Measurements from ENCODE around the gene GNB3.

The GNB3 gene

GRCh38 chr12:6840761-6841515 is at the start of gene GNB3:
GNB3 (plus strand) TSS chr12:6840925; CDS start chr12:6841288, 363 bp downstream.
- no peak for DNase-seq (ENCODE audit: low spot score)

GRCh38 chr12:6791931-6792520 is 48.7 kb upstream of the GNB3 start:
- DNase-seq (ENCODE audit: low spot score), result no peak

GRCh38 chr12:6792522-6793201 is 48.1 kb upstream of the GNB3 start:
- peak; percentile 43 for DNase-seq (ENCODE audit: low spot score)

GRCh38 chr12:6795088-6795487 is 45.6 kb upstream of the GNB3 start:
- DNase-seq (ENCODE audit: low spot score), result no peak

GRCh38 chr12:6796576-6796975 is 44.1 kb upstream of the GNB3 start:
- no peak for DNase-seq (ENCODE audit: low spot score)

- DNase-seq (ENCODE audit: low spot score), result no peak
These were observed 41.6 kb upstream of the GNB3 start for GRCh38 chr12:6799147-6799546.

GRCh38 chr12:6807170-6807569 is 33.6 kb upstream of the GNB3 start:
- DNase-seq (ENCODE audit: low spot score), result no peak

GRCh38 chr12:6809056-6809455 is 31.7 kb upstream of the GNB3 start:
- no peak for DNase-seq (ENCODE audit: low spot score)

GRCh38 chr12:6810758-6811157 is 30.0 kb upstream of the GNB3 start:
- DNase-seq (ENCODE audit: low spot score), result no peak

GRCh38 chr12:6813363-6813762 is 27.4 kb upstream of the GNB3 start:
- no peak for DNase-seq (ENCODE audit: low spot score)

GRCh38 chr12:6816598-6816997 is 24.1 kb upstream of the GNB3 start:
- no peak for DNase-seq (ENCODE audit: low spot score)

- no peak for DNase-seq (ENCODE audit: low spot score)
These were observed 23.6 kb upstream of the GNB3 start for GRCh38 chr12:6817098-6817497.

- no peak for DNase-seq (ENCODE audit: low spot score)
These were observed 23.0 kb upstream of the GNB3 start for GRCh38 chr12:6817662-6818157.

GRCh38 chr12:6818222-6818621 is 22.5 kb upstream of the GNB3 start:
- DNase-seq (ENCODE audit: low spot score), result no peak

GRCh38 chr12:6818645-6819044 is 22.1 kb upstream of the GNB3 start:
- no peak for DNase-seq (ENCODE audit: low spot score)

- no peak for DNase-seq (ENCODE audit: low spot score)
These were observed 21.4 kb upstream of the GNB3 start for GRCh38 chr12:6819106-6820030.

GRCh38 chr12:6820166-6820565 is 20.6 kb upstream of the GNB3 start:
- DNase-seq (ENCODE audit: low spot score), result no peak

- no peak for DNase-seq (ENCODE audit: low spot score)
These were observed 18.9 kb upstream of the GNB3 start, which contains the start of gene GPR162 for GRCh38 chr12:6821591-6822425. GPR162 (plus strand) TSS chr12:6821821; CDS start chr12:6823899, 2,078 bp downstream.

GRCh38 chr12:6822426-6823135 is 18.1 kb upstream of the GNB3 start:
- DNase-seq (ENCODE audit: low spot score), result no peak
